HEK293 (cell line): Measurements from ENCODE around the gene HOXD9.

Source experiments
- ZBTB7A ChIP-seq: fragments of 450-650 bp; formaldehyde crosslinking; IDR thresholded peaks from 2 replicates; pipeline ENCODE4 v1.5.1; 2016; ENCODE audit warnings: low read depth, missing biosample characterization, missing genetic modification characterization
- ZNF530 ChIP-seq: fragments of 450-650 bp; formaldehyde crosslinking; IDR thresholded peaks from 2 replicates; pipeline ENCODE4 v1.5.1; 2016; ENCODE audit warnings: low read depth, missing biosample characterization, missing genetic modification characterization
- TF ChIP-seq, protein P1 (sequence below): fragments of 450-650 bp; formaldehyde crosslinking; IDR thresholded peaks from 2 replicates; pipeline ENCODE4 v1.5.1; 2016; ENCODE audit warnings: missing biosample characterization, missing genetic modification characterization
- TF ChIP-seq, protein P2 (sequence below): fragments of 450-650 bp; formaldehyde crosslinking; IDR thresholded peaks from 2 replicates; pipeline ENCODE4 v1.5.1; 2016; ENCODE audit warnings: missing biosample characterization, missing genetic modification characterization

DNA sequence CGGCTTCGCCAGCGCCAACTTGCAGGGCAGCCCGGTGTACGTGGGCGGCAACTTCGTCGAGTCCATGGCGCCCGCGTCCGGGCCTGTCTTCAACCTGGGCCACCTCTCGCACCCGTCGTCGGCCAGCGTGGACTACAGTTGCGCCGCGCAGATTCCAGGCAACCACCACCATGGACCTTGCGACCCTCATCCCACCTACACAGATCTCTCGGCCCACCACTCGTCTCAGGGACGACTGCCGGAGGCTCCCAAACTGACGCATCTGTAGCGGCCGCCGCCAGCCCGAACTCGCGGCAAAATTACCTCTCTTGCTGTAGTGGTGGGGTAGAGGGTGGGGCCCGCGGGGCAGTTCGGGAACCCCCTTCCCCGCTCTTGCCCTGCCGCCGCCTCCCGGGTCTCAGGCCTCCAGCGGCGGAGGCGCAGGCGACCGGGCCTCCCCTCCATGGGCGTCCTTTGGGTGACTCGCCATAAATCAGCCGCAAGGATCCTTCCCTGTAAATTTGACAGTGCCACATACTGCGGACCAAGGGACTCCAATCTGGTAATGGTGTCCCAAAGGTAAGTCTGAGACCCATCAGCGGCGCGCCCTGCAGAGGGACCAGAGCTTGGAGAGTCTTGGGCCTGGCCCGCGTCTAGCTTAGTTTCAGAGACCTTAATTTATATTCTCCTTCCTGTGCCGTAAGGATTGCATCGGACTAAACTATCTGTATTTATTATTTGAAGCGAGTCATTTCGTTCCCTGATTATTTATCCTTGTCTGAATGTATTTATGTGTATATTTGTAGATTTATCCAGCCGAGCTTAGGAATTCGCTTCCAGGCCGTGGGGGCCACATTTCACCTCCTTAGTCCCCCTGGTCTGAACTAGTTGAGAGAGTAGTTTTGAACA, 49.7 kb downstream of the HOXD9 start:
- TF ChIP-seq, protein P1, sequence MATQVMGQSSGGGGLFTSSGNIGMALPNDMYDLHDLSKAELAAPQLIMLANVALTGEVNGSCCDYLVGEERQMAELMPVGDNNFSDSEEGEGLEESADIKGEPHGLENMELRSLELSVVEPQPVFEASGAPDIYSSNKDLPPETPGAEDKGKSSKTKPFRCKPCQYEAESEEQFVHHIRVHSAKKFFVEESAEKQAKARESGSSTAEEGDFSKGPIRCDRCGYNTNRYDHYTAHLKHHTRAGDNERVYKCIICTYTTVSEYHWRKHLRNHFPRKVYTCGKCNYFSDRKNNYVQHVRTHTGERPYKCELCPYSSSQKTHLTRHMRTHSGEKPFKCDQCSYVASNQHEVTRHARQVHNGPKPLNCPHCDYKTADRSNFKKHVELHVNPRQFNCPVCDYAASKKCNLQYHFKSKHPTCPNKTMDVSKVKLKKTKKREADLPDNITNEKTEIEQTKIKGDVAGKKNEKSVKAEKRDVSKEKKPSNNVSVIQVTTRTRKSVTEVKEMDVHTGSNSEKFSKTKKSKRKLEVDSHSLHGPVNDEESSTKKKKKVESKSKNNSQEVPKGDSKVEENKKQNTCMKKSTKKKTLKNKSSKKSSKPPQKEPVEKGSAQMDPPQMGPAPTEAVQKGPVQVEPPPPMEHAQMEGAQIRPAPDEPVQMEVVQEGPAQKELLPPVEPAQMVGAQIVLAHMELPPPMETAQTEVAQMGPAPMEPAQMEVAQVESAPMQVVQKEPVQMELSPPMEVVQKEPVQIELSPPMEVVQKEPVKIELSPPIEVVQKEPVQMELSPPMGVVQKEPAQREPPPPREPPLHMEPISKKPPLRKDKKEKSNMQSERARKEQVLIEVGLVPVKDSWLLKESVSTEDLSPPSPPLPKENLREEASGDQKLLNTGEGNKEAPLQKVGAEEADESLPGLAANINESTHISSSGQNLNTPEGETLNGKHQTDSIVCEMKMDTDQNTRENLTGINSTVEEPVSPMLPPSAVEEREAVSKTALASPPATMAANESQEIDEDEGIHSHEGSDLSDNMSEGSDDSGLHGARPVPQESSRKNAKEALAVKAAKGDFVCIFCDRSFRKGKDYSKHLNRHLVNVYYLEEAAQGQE (tag by site-specific recombination), result no peak
- TF ChIP-seq, protein P2, sequence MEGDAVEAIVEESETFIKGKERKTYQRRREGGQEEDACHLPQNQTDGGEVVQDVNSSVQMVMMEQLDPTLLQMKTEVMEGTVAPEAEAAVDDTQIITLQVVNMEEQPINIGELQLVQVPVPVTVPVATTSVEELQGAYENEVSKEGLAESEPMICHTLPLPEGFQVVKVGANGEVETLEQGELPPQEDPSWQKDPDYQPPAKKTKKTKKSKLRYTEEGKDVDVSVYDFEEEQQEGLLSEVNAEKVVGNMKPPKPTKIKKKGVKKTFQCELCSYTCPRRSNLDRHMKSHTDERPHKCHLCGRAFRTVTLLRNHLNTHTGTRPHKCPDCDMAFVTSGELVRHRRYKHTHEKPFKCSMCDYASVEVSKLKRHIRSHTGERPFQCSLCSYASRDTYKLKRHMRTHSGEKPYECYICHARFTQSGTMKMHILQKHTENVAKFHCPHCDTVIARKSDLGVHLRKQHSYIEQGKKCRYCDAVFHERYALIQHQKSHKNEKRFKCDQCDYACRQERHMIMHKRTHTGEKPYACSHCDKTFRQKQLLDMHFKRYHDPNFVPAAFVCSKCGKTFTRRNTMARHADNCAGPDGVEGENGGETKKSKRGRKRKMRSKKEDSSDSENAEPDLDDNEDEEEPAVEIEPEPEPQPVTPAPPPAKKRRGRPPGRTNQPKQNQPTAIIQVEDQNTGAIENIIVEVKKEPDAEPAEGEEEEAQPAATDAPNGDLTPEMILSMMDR (tag by site-specific recombination), result no peak
- no peak for TF ChIP-seq ZNF530 (tag by site-specific recombination)
- TF ChIP-seq ZBTB7A, result no peak
